PC-9 (cell line): ENCODE data around the gene COMMD9.

Source experiments
- EZH2 ChIP-seq: fragments of 200-600 bp; sonication (generic); IDR thresholded peaks from 2 replicates; pipeline ENCODE4 v1.8.0; 2017; ENCODE audit warnings: antibody characterized with exemption, low read depth
- TF ChIP-seq, protein P1 (sequence below): fragments of 200-600 bp; sonication (generic); conservative IDR thresholded peaks from 2 replicates; pipeline ENCODE4 v1.6.1; 2017; ENCODE audit warnings: mixed run types, antibody characterized with exemption, mild to moderate bottlenecking, moderate library complexity

GRCh38 chr11:36295926-36296325, 6.7 kb upstream of the COMMD9 start, which contains the start of gene PRR5L:
- no peak for TF ChIP-seq EZH2
- TF ChIP-seq, protein P1, sequence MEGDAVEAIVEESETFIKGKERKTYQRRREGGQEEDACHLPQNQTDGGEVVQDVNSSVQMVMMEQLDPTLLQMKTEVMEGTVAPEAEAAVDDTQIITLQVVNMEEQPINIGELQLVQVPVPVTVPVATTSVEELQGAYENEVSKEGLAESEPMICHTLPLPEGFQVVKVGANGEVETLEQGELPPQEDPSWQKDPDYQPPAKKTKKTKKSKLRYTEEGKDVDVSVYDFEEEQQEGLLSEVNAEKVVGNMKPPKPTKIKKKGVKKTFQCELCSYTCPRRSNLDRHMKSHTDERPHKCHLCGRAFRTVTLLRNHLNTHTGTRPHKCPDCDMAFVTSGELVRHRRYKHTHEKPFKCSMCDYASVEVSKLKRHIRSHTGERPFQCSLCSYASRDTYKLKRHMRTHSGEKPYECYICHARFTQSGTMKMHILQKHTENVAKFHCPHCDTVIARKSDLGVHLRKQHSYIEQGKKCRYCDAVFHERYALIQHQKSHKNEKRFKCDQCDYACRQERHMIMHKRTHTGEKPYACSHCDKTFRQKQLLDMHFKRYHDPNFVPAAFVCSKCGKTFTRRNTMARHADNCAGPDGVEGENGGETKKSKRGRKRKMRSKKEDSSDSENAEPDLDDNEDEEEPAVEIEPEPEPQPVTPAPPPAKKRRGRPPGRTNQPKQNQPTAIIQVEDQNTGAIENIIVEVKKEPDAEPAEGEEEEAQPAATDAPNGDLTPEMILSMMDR = no peak
